Fibroblast of skin of left quadriceps (primary cell): ENCODE data around the gene AGPAT1.

Experiments
- DNase-seq, 2 experiments: peaks; one replicate each; pipeline ENCODE4 v3.0.0-alpha.2; 2013; ENCODE audit warnings: low read depth in 2 of 2

AGPAT1 gene

DNA sequence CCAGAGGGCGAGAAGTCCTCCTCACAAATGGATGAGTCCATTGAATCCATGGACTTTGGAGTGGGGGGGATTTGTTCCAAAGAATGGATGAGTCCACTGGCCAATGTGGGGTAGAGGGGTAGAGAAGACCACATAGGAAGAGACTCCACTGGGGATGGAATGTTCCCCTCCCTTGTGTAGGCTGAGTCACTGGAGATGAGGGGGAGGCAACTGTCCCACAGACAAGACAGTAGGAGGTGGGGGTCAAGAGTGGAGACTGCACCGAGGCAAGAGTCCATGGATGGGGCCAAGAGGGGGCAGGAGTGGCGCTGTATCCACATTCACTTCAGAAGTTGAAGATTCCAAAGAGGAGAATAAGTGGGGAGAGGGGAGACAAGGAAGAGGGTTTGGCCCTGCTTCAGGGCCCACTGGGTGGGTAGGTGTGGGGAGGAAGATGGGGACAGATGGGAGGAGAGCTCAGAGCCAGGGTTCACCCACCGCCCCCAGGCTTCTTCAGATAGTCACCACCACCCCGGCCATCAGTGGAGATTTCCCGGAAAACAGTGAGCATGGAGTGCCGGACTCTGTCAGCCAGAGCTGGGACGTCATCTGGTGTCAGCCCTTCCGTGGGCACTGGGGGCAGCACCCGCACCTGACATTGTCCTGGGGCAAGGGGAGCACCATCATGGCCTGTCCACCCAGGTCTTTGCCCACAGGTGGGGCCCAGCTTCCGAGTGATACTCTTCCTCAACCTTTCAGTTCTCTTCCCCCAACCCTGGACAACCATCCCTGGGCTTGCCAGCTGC lies 6.9 kb downstream of the AGPAT1 start:
- no peak for DNase-seq

DNA sequence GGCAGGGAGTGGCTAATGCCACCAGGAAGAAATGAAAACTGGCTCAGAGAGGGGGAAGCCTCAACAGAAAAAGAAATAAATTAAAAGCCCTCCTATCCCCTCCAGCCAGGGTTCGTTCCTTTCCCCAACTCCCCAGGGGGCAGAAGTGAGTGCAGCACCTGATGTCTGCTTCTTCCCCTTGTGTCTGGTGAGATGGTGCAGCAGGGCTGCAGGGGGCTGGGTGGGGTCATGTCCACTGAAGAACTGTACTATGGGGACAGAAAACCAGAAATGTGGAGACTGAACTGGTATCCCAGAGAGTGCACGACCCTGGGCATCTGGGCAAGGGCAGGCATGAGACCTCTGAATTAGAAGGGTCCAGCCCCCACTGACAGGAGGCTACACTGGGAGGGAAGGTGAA lies 7.5 kb downstream of the AGPAT1 start:
- no peak for DNase-seq

DNA sequence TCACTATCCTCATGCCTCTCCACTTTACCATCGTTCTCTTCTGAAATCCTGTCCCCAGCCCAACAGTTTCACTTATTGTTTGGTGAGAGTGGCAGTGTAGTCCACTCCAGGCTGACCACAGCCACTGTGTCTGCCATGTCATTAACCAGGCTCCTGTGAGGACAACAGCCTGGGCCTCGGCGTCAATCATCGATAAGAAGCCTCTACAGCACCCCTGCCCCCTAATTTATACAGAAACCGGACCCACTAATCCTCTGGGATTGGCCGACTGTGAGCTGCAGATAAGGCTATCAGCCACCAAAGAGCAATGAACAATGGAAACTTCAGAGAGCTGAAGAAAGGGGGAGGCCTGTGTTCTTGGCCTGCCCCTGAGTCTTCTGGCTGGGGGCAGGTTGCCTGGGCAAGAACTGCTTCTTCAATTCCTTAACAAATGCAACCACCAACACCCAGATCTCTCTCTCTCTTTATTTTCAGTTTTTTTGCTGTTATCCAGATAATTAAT lies 8.1 kb downstream of the AGPAT1 start:
- DNase-seq = no peak

DNA sequence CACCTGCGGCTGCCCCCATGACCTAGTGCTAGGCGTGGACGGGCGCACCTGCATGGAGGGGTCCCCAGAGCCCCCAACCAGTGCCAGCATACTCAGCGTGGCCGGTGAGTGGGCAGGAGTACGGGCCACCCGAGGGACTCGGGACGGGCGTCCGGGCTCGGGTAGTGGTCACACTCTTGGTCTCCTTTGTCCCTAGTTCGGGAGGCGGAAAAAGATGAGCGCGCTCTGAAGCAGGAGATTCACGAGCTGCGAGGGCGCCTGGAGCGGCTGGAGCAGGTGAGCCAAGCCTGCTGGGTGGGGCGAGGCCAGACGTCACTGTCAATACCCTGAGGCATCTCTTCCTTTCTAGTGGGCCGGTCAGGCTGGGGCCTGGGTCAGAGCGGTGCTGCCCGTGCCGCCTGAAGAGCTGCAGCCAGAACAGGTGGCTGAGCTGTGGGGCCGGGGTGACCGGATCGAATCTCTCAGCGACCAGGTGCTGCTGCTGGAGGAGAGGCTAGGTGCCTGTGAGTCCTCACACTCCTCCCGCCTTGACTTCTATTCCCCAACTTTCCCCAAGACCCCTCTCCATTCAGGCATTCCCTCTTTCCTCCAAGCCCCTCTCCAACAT lies 8.6 kb downstream of the AGPAT1 start:
- DNase-seq = no peak

DNA sequence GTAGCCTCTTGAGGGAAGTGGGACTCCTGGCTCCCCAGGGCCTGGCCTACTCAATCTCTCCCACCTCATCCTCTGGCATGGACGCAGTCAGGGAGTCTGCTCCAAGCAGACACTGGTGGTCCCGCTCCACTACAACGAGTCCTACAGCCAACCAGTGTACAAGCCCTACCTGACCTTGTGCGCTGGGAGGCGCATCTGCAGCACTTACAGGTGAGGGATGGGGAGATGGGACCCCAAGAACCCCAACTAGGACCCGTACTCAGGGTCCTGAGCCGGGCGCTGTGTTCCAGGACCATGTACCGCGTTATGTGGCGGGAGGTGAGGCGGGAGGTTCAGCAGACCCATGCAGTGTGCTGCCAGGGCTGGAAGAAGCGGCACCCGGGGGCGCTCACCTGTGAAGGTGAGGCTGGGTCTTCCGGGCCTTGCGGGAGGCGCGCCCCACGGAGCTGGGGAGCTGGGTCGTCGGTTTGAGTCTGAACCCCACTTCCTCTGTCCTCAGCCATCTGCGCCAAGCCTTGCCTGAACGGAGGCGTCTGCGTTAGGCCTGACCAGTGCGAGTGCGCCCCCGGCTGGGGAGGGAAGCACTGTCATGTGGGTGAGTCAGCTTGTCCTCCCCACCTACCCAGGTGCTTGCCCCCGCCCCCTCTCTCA lies 9.3 kb downstream of the AGPAT1 start:
- no peak for DNase-seq

DNA sequence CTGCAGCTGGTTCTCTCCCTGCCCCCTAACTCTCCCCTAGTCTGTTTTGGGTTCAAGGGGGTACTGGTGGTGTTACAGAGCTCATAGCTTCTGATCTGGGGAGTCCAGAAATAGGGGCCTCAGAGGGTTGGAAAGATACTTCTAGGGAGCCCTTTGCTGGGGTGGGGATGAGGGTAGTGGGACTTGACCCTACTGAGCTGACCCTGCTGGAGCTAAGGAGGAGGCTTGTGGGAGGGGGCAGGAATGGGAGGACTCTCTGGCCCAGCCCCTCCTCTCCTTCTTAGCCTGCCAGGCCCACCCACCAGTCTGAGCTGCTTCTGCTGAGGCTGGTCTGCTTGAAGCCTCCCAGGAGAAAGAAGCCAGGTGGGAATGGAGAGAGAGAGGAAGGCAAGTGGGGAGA lies 11.6 kb downstream of the AGPAT1 start, which contains the start of gene EGFL8:
EGFL8 (plus strand) TSS at position 301 of the 400 bp plus-strand sequence. CDS start 1,571 bp downstream, outside the sequence.
- no peak for DNase-seq

DNA sequence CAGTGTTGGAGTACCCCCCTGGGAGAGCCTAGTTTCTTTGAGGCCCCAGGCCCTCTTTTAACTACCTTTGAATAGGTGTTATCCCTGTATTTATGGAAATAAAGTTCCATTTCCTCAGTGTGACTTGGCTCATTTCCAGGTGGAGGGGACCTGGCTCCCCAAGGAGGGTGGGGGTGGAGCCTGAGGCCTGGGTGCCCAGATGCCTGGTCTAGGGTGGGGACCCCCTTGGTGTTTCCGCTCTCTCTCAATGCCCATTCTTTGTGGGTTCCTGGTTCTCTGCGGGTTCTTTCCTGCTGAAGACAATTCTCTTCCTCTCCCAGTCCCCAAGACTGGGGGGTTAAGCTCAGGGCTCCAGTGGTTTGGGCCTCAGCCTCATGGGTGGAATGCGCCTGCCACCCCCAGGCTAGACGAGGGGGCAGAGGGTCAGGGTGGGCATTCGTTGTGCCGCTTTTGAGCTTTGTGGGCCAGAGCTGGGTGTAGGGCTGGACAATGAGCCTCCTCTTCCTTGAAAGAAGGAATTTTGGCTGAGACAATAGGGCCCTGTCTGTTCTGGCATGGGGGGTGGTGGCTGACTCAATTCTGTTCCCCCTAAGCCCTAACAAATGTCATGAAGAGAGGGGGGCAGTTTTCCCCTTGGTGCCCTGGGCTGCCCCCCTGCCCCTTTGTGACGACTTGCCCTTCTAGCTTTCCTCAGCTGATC lies 12.2 kb downstream of the AGPAT1 start:
- DNase-seq = no peak

DNA sequence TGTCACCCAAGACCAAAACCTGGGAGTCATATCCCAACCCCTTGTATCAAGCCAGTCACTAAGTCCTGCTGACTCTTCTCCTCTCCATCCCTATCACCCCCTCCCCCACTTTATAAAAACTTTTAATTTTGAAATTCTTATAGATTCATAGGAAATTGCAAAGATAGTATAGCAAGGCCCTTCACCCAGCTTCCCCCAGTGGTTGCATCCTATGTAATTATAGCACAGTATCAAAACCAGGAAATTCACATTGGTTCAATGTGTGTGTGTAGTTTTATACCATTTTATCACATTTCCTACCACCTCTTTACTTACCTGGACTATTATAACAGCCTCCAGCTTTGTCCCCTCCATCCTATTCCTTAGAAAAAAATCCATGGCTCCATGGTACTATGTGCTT lies 17.8 kb downstream of the AGPAT1 start:
- no peak for DNase-seq

DNA sequence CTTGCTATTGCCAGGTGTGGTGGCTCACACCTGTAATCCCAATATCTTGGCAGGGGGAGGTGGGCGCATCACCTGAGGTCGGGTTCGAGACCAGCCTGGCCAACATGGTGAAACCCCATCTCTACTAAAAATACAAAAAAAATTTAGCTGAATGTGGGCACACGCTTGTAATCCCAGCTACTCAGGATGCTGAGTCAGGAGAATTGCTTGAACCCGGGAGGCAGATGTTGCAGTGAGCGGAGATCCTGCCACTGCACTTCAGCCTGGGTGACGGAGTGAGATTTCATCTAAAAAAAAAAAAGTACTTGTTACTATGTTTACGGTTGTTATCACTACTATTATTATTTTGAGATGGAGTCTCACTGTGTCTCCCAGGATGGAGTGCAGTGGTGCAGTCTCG lies 19.0 kb downstream of the AGPAT1 start:
- no peak for DNase-seq

DNA sequence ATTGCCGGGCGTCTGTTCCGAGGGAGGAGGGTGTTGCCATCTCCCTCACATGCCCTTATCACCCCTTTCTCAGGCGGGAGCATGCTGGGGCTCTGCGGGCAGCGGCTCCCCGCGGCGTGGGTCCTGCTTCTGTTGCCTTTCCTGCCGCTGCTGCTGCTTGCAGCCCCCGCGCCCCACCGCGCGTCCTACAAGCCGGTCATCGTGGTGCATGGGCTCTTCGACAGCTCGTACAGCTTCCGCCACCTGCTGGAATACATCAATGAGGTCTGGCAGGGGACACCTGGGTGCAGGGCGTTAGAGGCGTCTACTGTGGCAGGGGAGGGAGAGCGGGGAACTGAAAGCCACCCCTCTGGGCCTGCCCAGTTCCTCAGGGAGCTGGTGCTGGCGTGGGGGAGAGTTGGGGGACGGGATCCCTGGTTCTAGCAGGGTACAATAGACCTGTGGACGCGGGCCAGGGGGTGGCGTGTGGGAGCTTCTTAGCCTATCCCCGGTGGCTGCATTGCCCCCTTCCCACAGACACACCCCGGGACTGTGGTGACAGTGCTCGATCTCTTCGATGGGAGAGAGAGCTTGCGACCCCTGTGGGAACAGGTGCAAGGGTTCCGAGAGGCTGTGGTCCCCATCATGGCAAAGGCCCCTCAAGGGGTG lies 21.2 kb downstream of the AGPAT1 start:
- no peak for DNase-seq

DNA sequence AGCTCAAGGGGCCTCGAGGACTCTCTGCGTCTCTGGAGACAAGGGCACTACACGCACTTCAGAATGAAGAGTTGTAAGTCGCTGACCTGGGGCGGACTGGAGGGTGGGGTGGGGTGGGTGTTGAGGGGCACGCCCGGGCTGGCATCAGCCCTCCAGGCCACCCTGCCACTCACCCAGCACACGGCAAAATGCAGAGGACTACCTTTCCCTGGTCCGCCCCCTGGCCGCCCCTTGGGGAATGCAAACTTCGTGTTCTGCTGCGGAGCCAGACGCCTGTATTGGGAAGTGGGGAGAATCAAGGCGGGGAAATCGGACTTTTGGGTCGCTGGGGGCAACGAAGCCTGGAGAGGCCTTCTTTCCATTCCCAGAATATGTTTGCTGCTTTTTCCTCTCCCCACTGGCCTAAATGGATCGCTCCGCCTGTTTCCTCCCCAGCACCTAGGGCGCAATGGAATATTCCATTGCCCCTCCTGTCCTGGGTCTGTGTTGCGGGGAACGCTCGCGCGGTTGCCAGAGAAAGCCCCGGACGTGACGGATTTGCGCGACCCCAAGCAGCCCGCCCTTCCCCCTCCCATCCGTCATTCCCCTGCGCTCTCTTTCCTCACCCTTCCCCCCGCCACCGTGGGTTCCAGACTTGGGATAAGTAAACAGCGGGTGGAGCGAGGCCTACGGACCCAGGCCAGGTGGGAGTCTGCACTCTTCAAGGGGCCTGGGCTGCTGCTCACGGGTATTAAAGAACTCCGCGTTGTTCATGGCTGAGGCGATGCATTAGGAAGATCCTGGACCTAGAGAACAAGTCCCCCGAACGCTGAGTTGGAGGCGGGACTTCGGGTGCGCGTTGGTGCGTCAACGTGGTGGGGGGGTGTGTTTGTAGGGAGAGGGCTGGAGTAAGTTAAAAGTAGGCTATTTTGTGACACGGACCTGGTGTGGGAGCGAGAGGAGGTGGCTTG lies 22.0 kb downstream of the AGPAT1 start, which contains the start of gene PPT2:
PPT2 (plus strand) TSS at position 578 of the 950 bp plus-strand sequence. CDS start 454 bp downstream, outside the sequence.
- DNase-seq = peak; percentile 88

DNA sequence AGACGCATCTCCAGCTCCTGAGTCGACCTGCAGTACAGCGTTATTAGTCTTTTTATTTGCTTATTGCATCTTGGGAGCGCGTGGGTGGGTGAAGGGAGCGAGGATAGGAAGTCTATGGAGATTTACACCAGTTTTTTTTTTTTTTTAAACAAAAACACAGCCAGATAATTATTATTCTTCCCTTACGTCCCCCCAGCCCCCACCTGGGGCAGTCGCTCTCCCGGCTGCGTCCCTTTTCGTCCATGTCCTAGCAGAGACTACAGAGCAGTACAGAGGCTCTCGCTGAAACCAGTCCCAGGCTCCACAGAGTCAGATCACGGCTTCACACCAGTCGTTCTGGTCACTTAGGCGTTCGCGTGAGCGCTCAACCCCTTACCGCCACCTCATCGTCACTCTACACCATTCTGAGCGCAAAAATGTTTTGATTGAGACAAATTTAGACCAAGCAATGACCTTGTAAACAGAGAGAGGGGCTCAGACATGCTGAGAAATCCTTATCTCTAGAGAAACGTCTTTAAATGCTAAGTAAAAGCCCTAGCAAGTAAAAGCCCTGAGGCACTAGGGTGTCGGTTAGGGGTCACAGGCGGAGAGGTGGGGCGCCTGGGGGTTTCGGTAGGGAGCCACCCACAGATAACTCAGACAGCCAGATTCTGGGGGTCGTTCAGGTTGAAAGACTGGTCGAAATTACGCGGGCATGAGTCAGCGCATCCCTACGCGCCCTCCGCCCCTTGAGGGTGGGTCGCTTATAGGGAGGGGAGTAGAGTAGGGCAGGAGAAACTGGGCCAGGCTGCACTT lies 22.9 kb downstream of the AGPAT1 start:
- no peak for DNase-seq

DNA sequence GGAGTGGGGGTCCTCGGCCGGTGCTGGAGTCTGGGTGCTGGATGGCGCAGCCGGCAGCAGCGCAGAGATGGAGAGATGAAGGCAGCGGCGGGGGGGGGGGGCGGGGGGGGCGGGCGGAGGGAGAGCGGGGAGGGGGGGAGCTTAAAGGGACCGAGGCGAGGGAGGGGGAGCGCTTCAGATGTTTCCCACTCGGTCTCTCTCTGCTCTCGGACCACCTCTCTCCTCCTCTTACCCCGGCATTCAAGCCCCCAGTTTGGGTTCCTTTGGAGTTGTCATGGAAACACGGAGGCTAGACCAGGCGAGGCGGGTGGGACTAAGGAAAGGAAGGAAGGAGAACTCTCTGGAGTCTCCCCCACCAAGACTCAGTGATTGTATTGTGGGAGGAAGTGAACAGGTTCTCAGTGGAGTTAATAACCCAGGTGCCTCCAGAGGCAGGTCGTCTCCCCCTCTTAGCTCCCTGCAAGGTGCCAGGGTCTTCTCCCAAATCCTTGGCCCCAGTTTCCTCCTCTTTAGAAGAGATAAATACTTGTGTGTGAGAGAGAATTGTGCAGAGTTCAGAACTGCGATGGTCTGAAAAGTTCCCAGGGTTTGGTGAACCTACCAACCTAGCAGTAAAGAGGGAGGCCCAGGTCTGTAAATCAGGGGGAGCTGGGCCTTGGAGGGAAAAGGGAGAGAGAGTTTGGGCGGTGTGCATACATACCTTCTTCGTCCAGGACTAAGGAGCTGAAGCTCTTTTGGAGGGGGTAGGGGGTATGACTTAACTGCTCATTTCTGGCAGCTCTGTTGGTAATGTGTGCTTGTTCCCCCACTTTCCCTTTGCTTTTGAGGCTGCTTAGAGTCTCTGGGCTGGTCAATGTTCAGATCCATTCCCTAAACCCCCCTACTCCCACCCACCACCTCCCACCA lies 23.8 kb downstream of the AGPAT1 start, which contains the start of gene PRRT1:
PRRT1 (minus strand) TSS at position 77 of the 906 bp plus-strand sequence. CDS start 112 bp downstream, outside the sequence.
- no peak for DNase-seq

DNA sequence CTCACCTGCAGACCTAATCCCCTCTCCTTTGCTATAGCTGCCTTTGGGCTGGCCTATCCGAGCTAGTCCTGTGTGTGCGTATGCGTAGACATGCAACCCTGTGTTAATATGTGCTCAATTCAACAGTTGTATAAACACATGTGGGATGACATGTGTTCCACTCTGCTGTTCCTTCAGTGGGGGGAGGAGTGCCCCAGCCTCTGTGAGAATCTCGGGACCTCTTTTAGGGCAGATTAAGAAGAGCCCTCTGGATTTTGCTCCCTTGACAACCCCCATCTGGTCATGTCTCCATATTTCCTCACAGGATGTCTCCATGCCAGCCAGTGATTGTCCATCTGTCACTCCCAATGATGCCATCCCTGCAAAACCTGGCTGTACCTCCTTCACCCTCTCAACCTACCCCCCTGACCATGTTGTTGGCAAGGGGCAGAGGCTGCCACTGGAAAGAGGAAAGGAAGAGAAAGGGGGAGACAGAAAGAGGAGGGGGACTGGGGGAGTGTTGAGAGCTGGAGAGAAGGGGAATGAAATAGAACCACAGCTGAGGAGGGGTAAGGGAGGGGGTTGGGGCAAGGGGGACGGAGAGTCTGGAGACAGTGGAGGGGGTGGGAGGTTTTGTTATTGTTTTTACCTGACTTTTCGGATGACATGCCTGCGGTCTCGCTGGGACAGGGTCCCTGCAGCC lies 24.6 kb downstream of the AGPAT1 start:
- no peak for DNase-seq

DNA sequence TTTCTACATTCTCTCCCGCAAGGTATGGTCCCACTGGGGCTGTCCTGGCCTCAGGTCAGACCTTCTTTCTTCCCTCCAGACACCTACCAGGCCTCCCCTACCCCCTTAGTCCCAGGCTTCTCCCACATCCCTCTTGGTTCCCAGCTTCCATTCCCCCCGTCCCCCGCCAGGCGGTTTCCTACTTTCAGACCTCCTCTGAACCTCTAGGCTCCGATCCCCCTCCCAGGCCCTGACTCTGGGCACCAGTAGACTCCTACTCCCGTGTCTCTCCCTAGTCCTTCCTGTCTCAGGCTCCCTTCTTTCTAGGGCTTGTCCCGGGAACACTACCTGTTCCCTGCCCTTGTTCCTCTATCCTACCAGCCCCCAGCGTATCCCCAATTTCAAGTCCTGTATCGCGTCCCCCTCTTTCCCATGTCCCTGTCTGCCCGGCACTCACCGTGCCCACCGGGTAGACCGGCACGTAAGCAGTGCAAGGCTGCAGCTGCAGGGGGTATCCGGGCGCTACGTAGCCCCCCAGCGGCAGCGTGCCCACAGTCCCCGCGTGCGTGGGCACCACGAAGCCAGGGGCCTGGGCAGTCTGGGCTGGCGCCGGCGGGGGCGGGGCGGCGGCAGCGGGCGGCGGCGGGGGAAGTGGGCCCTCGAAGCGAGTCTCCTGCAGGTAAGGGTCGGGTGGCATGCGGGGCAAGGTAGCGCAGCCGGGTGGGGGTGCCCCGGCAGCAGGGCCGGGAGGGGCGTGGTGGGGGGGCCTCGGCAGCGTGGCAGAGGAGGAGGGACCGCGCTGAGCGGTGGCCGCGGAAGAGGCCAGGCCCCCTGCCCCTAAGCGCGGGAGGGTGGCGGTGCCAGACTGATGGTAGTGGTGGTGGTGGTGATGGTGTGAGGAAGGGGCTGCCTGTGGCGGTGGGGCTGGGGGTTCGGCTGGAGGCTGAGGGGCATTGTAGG lies 25.7 kb downstream of the AGPAT1 start:
- DNase-seq = no peak

DNA sequence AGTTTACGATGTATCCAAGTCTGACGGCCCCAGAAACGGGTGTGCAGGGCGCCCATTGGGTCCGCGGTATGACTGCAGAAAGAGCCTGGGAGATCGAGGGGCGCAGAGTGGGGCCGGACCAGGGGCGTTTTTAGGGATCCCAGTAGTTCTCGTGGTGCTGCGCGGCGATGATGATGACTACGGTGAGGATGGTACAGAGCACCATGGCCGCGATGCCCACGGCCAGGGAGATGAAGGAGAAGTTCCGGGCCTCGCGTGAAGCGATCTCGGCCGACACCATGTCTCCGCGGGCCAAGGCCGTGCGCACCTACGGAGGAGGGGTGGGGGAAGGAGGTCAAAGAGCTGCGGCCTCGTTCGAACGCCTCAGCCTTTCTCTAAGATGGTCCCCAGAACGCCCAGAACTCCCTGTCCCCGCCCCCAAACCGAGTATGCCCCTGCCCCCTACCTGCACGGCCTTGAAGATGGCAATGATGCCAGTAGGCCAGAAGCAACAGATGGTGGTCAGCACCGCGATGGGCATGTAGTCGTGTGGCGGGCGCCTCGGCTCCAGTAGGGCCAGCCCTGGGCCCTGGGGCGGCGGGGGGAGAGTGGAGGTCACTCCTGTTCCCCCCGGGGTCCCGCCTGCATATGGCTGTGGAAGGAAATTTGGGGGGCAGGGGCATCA lies 26.7 kb downstream of the AGPAT1 start:
- DNase-seq = no peak
